Activated CD8-positive, alpha-beta memory T cell treated with anti-CD3 and anti-CD28 coated beads for 4 hours (primary cell): ENCODE measurements around the gene COBL.

Experiments used
- DNase-seq, 2 donors: peaks; one replicate each; pipeline ENCODE4 v3.0.0-alpha.2; 2020; ENCODE audit warnings: low read depth in 2 of 2

The COBL gene

GRCh38 chr7:51327287-51327717 is 10.7 kb upstream of the COBL start:
- no peak for DNase-seq

GRCh38 chr7:51326656-51327286 is 10.2 kb upstream of the COBL start:
- no peak for DNase-seq

- no peak for DNase-seq
Observed at GRCh38 chr7:51325908-51326307, 9.3 kb upstream of the COBL start.

GRCh38 chr7:51325261-51325676 is 8.7 kb upstream of the COBL start:
- DNase-seq = no peak

- no peak for DNase-seq
Observed at GRCh38 chr7:51324206-51324898, 7.7 kb upstream of the COBL start.

GRCh38 chr7:51321961-51322515 is 5.4 kb upstream of the COBL start:
- DNase-seq = no peak

- no peak for DNase-seq
Observed at GRCh38 chr7:51318886-51319579, 2.4 kb upstream of the COBL start.

- DNase-seq = no peak
Observed at GRCh38 chr7:51318001-51318400, 1.4 kb upstream of the COBL start.

- DNase-seq = no peak
Observed at GRCh38 chr7:51317582-51317910, 937 bp upstream of the COBL start.

GRCh38 chr7:51316262-51316665 is 345 bp downstream of the COBL start:
- no peak for DNase-seq

- no peak for DNase-seq
Observed at GRCh38 chr7:51315393-51316261, 982 bp downstream of the COBL start.

- no peak for DNase-seq
Observed at GRCh38 chr7:51314726-51315125, 1.9 kb downstream of the COBL start.

GRCh38 chr7:51313738-51314425 is 2.7 kb downstream of the COBL start:
- no peak for DNase-seq

- no peak for DNase-seq
Observed at GRCh38 chr7:51312951-51313737, 3.5 kb downstream of the COBL start.

GRCh38 chr7:51311166-51311565 is 5.4 kb downstream of the COBL start:
- no peak for DNase-seq

- no peak for DNase-seq
Observed at GRCh38 chr7:51310131-51310583, 6.5 kb downstream of the COBL start.

GRCh38 chr7:51309361-51310130 is 7.1 kb downstream of the COBL start:
- no peak for DNase-seq

- DNase-seq = no peak
Observed at GRCh38 chr7:51308696-51309095, 7.9 kb downstream of the COBL start.

GRCh38 chr7:51308265-51308664 is 8.3 kb downstream of the COBL start:
- no peak for DNase-seq
